ENCODE measurements around the gene PTPN13. TPM values are rescaled to one million over a fixed set of nuclear protein-coding genes. Genes with fewer than 3 reads are reported as not detected.
A peak's percentile ranks its signal among the peaks of the same experiment; 100 is the strongest.

Gene PTPN13
- total and polyA plus RNA-seq, 12 donors, result 3.9 to 22.3 (median 14.9) TPM

DNA sequence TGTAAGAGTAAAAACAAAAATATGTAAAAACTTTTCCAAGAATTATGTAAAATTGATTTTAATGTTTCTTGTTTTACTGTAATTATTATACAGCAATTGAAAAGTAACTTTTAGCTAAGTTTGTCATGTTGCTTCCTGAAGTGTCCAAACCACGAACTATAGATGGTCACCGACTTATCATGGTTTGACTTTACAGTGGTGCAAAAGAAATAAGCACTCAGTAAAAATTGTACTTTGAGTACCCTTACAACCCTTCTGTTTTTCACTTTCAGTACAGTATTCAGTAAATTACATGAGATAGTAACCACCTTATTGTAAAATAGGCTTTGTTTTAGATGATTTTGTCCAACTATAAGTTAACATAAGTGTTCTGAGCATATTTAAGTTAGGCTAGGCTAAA, 161.3 kb downstream of the PTPN13 start:
- Histone ChIP-seq H3K27ac (no peak overlapping the region), H3K36me3 (replicated peaks in 1 of 2) (no peaks in the 10 kb centered on the region), H3K9me3 (replicated peaks in 1 of 3) (no peaks in the 10 kb centered on the region), H3K4me1 (replicated peaks in 1 of 2) (no peaks in the 10 kb centered on the region), H3K27me3 (no peaks in the 10 kb centered on the region), H3K4me3 (no peak overlapping the region)
- 82 to 93% (median 90%) methylated on average over 2 of the region's 2 CpGs for WGBS, 4 donors
- TF ChIP-seq POLR2A (IDR thresholded peaks at IDR 0.05), result no peak
- intact Hi-C loops (cut with DNase I), result no loop called here
- no peak for DNase-seq

DNA sequence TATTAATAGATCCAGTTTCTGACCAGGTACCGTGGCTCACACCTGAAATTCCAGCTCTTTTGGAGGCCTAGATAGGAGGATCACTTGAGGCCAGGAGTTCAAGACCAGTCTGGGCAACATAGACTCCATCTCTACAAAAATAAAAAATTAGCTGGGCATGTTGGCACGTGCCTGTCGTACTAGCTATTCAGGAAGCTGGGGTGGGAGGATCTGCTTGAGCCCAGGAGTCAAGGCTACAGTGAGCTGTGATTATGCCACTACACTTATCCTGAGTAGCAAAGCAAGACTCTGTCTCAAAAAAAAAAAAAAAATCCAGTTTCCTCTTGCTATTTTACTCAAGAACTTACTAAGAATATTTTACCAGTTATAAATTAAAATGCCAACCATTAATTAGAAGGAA, 163.4 kb downstream of the PTPN13 start:
- no peak overlapping the region for H3K27ac ChIP-seq
- H3K4me1 ChIP-seq (replicated peaks in 1 of 2), result no peaks in the 10 kb centered on the region
- WGBS, 4 donors, result 56 to 67% (median 61%) methylated on average over 3 of the region's 3 CpGs
- TF ChIP-seq CTCF (IDR thresholded peaks at IDR 0.05), result no peak
- TF ChIP-seq POLR2A (IDR thresholded peaks at IDR 0.05), result no peak
- no peaks in the 10 kb centered on the region for H3K9me3 ChIP-seq (replicated peaks in 1 of 3)
- peak in 1 of 7 donors; percentile 11 for DNase-seq
- no peaks in the 10 kb centered on the region for H3K27me3 ChIP-seq
- no peaks in the 10 kb centered on the region for H3K36me3 ChIP-seq (replicated peaks in 1 of 2)
- H3K4me3 ChIP-seq, result no peak overlapping the region
- intact Hi-C loops (cut with DNase I), result no loop called here

DNA sequence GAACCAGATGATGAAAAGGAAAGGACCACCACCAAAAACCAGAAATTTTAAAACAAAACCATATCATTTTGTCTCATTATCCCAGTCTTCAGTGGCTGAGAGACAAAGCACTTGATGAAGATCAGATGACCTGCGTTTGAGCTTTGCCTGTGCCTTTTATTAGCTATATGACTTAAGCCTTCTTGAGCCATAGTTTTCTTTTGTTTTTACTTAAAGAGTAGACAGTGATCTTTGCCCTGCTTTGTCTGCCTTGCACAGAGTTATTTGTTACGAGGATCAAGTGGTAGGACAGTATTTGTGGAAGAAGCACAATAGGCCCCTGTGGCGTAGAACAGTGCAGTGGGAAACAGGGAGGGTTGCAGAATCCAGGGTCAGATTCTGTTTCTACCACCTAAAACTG, 165.2 kb downstream of the PTPN13 start:
- no peaks in the 10 kb centered on the region for H3K36me3 ChIP-seq (replicated peaks in 1 of 2)
- intact Hi-C loops (cut with DNase I), result no loop called here
- no peaks in the 10 kb centered on the region for H3K4me1 ChIP-seq (replicated peaks in 1 of 2)
- WGBS, 4 donors, result 91 to 98% (median 93%) methylated on average over 3 of the region's 3 CpGs
- no peak for DNase-seq
- no peak overlapping the region for H3K4me3 ChIP-seq
- H3K27me3 ChIP-seq, result no peaks in the 10 kb centered on the region
- no peaks in the 10 kb centered on the region for H3K9me3 ChIP-seq (replicated peaks in 1 of 3)
- no peak overlapping the region for H3K27ac ChIP-seq
- TF ChIP-seq POLR2A (IDR thresholded peaks at IDR 0.05) (no peak), CTCF (IDR thresholded peaks at IDR 0.05) (no peak)

- no peak for TF ChIP-seq POLR2A (IDR thresholded peaks at IDR 0.05)
- no peak for TF ChIP-seq CTCF (IDR thresholded peaks at IDR 0.05)
- H3K4me1 ChIP-seq (replicated peaks in 1 of 2), result no peaks in the 10 kb centered on the region
- no peaks in the 10 kb centered on the region for H3K27me3 ChIP-seq
- no peaks in the 10 kb centered on the region for H3K36me3 ChIP-seq (replicated peaks in 1 of 2)
- no peak overlapping the region for H3K27ac ChIP-seq
- intact Hi-C loops (cut with DNase I), result no loop called here
- no peak overlapping the region for H3K4me3 ChIP-seq
- H3K9me3 ChIP-seq (replicated peaks in 1 of 3), result no peaks in the 10 kb centered on the region
- WGBS, 4 donors, result 83 to 98% (median 94%) methylated on average over 3 to 5 of the region's 5 CpGs
- DNase-seq, result no peak
These were observed 168.5 kb downstream of the PTPN13 start for GRCh38 chr4:86762649-86763048.

DNA sequence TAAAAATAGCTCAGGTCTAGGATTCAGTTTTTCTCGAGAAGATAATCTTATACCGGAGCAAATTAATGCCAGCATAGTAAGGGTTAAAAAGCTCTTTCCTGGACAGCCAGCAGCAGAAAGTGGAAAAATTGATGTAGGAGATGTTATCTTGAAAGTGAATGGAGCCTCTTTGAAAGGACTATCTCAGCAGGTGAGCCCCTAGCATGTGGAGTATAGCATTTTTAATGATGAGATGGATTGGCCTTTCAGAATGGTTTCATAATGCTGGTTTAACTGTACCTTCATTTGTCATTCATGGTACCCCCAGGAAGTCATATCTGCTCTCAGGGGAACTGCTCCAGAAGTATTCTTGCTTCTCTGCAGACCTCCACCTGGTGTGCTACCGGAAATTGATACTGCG, 175.7 kb downstream of the PTPN13 start:
- 94 to 100% (median 96%) methylated on average over 4 of the region's 4 CpGs for WGBS, 4 donors
- no peaks in the 10 kb centered on the region for H3K36me3 ChIP-seq (replicated peaks in 1 of 2)

More for the DNA sequence above, 175.7 kb downstream of the PTPN13 start:
- Histone ChIP-seq H3K4me1 (replicated peaks in 1 of 2) (no peaks in the 10 kb centered on the region), H3K9me3 (replicated peaks in 1 of 3) (no peaks in the 10 kb centered on the region), H3K27ac (no peak overlapping the region), H3K27me3 (no peaks in the 10 kb centered on the region), H3K4me3 (no peak overlapping the region)
- DNase-seq, result no peak
- TF ChIP-seq POLR2A (IDR thresholded peaks at IDR 0.05) (no peak), CTCF (IDR thresholded peaks at IDR 0.05) (no peak)
- intact Hi-C loops (cut with DNase I), result no loop called here
